Keratinocyte (primary cell): Measurements from ENCODE around the gene PACRGL. TPM values are rescaled to one million over a fixed set of nuclear protein-coding genes. Genes with fewer than 3 reads are reported as not detected.

Experiments used
- DNase-seq: peaks from one replicate; pipeline ENCODE4 v3.0.0-alpha.2; 2011; ENCODE audit warnings: low read depth, missing footprints, low spot score
- FAIRE-seq: peaks from 2 replicates; lab custom pipeline; 2011; peaks lifted over from hg19 to GRCh38; lab: Jason Lieb, UNC
- H2AFZ ChIP-seq: 2 replicates; pipeline ENCODE4 v1.6.0; 2012; ENCODE audit warnings: low read length, control low read depth, inconsistent platforms; ENCODE audit not compliant: control insufficient read depth
- H3K27ac ChIP-seq: 2 replicates; pipeline ENCODE4 v1.5.1; 2011; ENCODE audit warnings: low read length; ENCODE audit not compliant: control insufficient read depth, insufficient read depth
- H3K27me3 ChIP-seq: 3 replicates; pipeline ENCODE4 v1.6.0; 2011; ENCODE audit warnings: low read length; ENCODE audit not compliant: control insufficient read depth, insufficient read depth; ENCODE audit errors: extremely low read depth
- H3K36me3 ChIP-seq, 2 experiments: 2 replicates in 1 of 2; 3 replicates in 1 of 2; pipeline ENCODE4 v1.5.1; 2011; ENCODE audit warnings: low read length in 2 of 2, mild to moderate bottlenecking in 1 of 2; ENCODE audit not compliant: control insufficient read depth in 2 of 2, insufficient read depth in 2 of 2; ENCODE audit errors: extremely low read depth in 1 of 2
- H3K4me1 ChIP-seq: 3 replicates; pipeline ENCODE4 v1.5.1; 2011; ENCODE audit warnings: low read length; ENCODE audit not compliant: control insufficient read depth, insufficient read depth; ENCODE audit errors: extremely low read depth
- H3K4me2 ChIP-seq: 3 replicates; pipeline ENCODE4 v1.6.0; 2011; ENCODE audit warnings: low read depth, low read length; ENCODE audit not compliant: control insufficient read depth, insufficient read depth; ENCODE audit errors: extremely low read depth
- H3K4me3 ChIP-seq, 3 experiments: fragments of 200-600 bp in 1 of 3; sonication (generic) in 1 of 3; 2 replicates in 2 of 3; 3 replicates in 1 of 3; pipeline ENCODE4 v1.5.1; 2011 to 2016; ENCODE audit warnings: low read length in 3 of 3, mild to moderate bottlenecking in 3 of 3, control low read depth in 2 of 3, inconsistent platforms in 1 of 3, low read depth in 1 of 3, mixed read lengths in 1 of 3, mixed run types in 1 of 3, moderate library complexity in 1 of 3; ENCODE audit not compliant: control insufficient read depth in 2 of 3, insufficient read depth in 2 of 3; ENCODE audit errors: extremely low read depth in 1 of 3
- H3K79me2 ChIP-seq: 2 replicates; pipeline ENCODE4 v1.6.0; 2012; ENCODE audit warnings: low read length; ENCODE audit not compliant: control insufficient read depth, insufficient read depth
- H3K9ac ChIP-seq: 3 replicates; pipeline ENCODE4 v1.6.0; 2011; ENCODE audit warnings: low read length; ENCODE audit not compliant: control insufficient read depth, insufficient read depth; ENCODE audit errors: extremely low read depth
- H3K9me1 ChIP-seq: 3 replicates; pipeline ENCODE4 v1.6.0; 2011; ENCODE audit warnings: low read length; ENCODE audit not compliant: control insufficient read depth, insufficient read depth; ENCODE audit errors: extremely low read depth
- H3K9me3 ChIP-seq: 2 replicates; pipeline ENCODE4 v1.5.1; 2012; ENCODE audit warnings: low read depth, low read length; ENCODE audit not compliant: control insufficient read depth
- H4K20me1 ChIP-seq: 3 replicates; pipeline ENCODE4 v1.6.0; 2011; ENCODE audit warnings: low read length; ENCODE audit not compliant: control insufficient read depth, insufficient read depth; ENCODE audit errors: extremely low read depth
- EZH2 ChIP-seq: IDR thresholded peaks from one replicate; pipeline ENCODE4 v1.6.1; 2012; ENCODE audit warnings: inconsistent platforms, mild to moderate bottlenecking, low read length, moderate library complexity
- dilution Hi-C: fragments of 300-500 bp; cut with MboI; formaldehyde crosslinking; loops from one replicate; pipeline ENCODE4 v1.7.0; 2020; ENCODE audit warnings: low sequenced_read_pairs; ENCODE audit not compliant: extremely low pct_ligation_motif_present
- polyA plus RNA-seq, 5 experiments: library from polyadenylated mRNA; depleted of rRNA in 3 of 5; stranded (reverse) in 3 of 5; stranded (forward) in 1 of 5; unstranded in 1 of 5; fragments of >200 nt; gene quantifications; 1 replicate in 1 of 5; 2 replicates in 3 of 5; 3 replicates in 1 of 5; pipeline versions ENCODE4 v1.2.1 to v1.2.3, GENCODE V29; 2011 to 2012; ENCODE audit warnings: missing spikeins in 2 of 5, low read depth in 1 of 5, low replicate concordance in 1 of 5
- TF ChIP-seq, protein P1 (sequence below), 3 experiments: IDR thresholded peaks in 1 of 3; conservative IDR thresholded peaks in 1 of 3; optimal IDR thresholded peaks in 1 of 3; 2 replicates in 2 of 3; 3 replicates in 1 of 3; pipeline versions ENCODE3 to v1.5.1; 2011; ENCODE audit warnings: low read length in 3 of 3, mild to moderate bottlenecking in 3 of 3, moderate library complexity in 2 of 3, control low read depth in 1 of 3, inconsistent platforms in 1 of 3; ENCODE audit not compliant: insufficient read depth in 2 of 3; ENCODE audit errors: extremely low read depth in 1 of 3

The PACRGL gene
- polyA plus RNA-seq, 1 donor (not counting 4 experiments of a cell fraction or from before 2014, with no cell fraction given): 18.2 TPM

GRCh38 chr4:20761382-20761781 is 61.1 kb downstream of the PACRGL start:
- H3K27ac ChIP-seq: no peak overlapping the region
- TF ChIP-seq EZH2: no peak
- TF ChIP-seq, protein P1, sequence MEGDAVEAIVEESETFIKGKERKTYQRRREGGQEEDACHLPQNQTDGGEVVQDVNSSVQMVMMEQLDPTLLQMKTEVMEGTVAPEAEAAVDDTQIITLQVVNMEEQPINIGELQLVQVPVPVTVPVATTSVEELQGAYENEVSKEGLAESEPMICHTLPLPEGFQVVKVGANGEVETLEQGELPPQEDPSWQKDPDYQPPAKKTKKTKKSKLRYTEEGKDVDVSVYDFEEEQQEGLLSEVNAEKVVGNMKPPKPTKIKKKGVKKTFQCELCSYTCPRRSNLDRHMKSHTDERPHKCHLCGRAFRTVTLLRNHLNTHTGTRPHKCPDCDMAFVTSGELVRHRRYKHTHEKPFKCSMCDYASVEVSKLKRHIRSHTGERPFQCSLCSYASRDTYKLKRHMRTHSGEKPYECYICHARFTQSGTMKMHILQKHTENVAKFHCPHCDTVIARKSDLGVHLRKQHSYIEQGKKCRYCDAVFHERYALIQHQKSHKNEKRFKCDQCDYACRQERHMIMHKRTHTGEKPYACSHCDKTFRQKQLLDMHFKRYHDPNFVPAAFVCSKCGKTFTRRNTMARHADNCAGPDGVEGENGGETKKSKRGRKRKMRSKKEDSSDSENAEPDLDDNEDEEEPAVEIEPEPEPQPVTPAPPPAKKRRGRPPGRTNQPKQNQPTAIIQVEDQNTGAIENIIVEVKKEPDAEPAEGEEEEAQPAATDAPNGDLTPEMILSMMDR (optimal IDR thresholded peaks at IDR 0.05 in 1 of 3, IDR thresholded peaks at IDR 0.05 in 1 of 3, conservative IDR thresholded peaks at IDR 0.05 in 1 of 3; ENCODE audit: extremely low read depth in 1 of 3, insufficient read depth in 2 of 3, low read length in 3 of 3): no peak
- H3K9ac ChIP-seq: no peak overlapping the region
- no peaks in the 10 kb centered on the region for H3K9me3 ChIP-seq
- no peaks in the 10 kb centered on the region for H4K20me1 ChIP-seq
- H3K79me2 ChIP-seq: no peaks in the 10 kb centered on the region
- H2AFZ ChIP-seq: no peak overlapping the region
- FAIRE-seq: no peak
- H3K27me3 ChIP-seq: no peaks in the 10 kb centered on the region
- no peak for DNase-seq
- dilution Hi-C loops: loop anchor here (25.0 kb wide), 1 partner anchor 376 kb away; no protein-coding TSS in a partner anchor
- no peak overlapping the region for H3K4me3 ChIP-seq
- H3K4me1 ChIP-seq: no peaks in the 10 kb centered on the region
- no peak overlapping the region for H3K4me2 ChIP-seq
- H3K9me1 ChIP-seq: no peaks in the 10 kb centered on the region
- no peaks in the 10 kb centered on the region for H3K36me3 ChIP-seq

GRCh38 chr4:20761826-20762225 is 61.6 kb downstream of the PACRGL start:
- no peak overlapping the region for H3K27ac ChIP-seq
- H3K4me1 ChIP-seq: no peaks in the 10 kb centered on the region
- no peak overlapping the region for H2AFZ ChIP-seq
- dilution Hi-C loops: loop anchor here (25.0 kb wide), 1 partner anchor 375 kb away; no protein-coding TSS in a partner anchor
- H3K9ac ChIP-seq: no peak overlapping the region
- TF ChIP-seq, protein P1 (optimal IDR thresholded peaks at IDR 0.05 in 1 of 3, IDR thresholded peaks at IDR 0.05 in 1 of 3, conservative IDR thresholded peaks at IDR 0.05 in 1 of 3; ENCODE audit: extremely low read depth in 1 of 3, insufficient read depth in 2 of 3, low read length in 3 of 3): no peak
- no peak for TF ChIP-seq EZH2
- DNase-seq (no peak), FAIRE-seq (no peak)
- no peaks in the 10 kb centered on the region for H3K36me3 ChIP-seq
- no peaks in the 10 kb centered on the region for H3K9me3 ChIP-seq
- H3K27me3 ChIP-seq: no peaks in the 10 kb centered on the region
- no peak overlapping the region for H3K4me3 ChIP-seq
- H3K9me1 ChIP-seq: no peaks in the 10 kb centered on the region
- no peak overlapping the region for H3K4me2 ChIP-seq
- no peaks in the 10 kb centered on the region for H3K79me2 ChIP-seq
- no peaks in the 10 kb centered on the region for H4K20me1 ChIP-seq
